MG63 (cell line): ENCODE measurements around the gene GINS2. TPM values are rescaled to one million over a fixed set of nuclear protein-coding genes. Genes with fewer than 3 reads are reported as not detected.

ENCODE experiments used
- DNase-seq: peaks from one replicate; pipeline ENCODE4 v3.0.0-alpha.2; 2020
- H3K27me3 ChIP-seq: fragments of 250-450 bp; sonication (Bioruptor Pico); 2 replicates; pipeline ENCODE4 v1.5.1; 2020; ENCODE audit warnings: mild to moderate bottlenecking, moderate library complexity
- H3K36me3 ChIP-seq: fragments of 250-450 bp; sonication (Bioruptor Pico); 2 replicates; pipeline ENCODE4 v1.5.1; 2020; ENCODE audit warnings: mild to moderate bottlenecking, moderate library complexity
- H3K4me3 ChIP-seq: fragments of 250-450 bp; sonication (Bioruptor Pico); 2 replicates; pipeline ENCODE4 v1.5.1; 2020; ENCODE audit warnings: mild to moderate bottlenecking, moderate library complexity
- H3K9me3 ChIP-seq: fragments of 250-450 bp; sonication (Bioruptor Pico); 2 replicates; pipeline ENCODE4 v1.5.1; 2020; ENCODE audit warnings: mild to moderate bottlenecking, moderate library complexity
- total RNA-seq: library from RNA; depleted of rRNA; stranded (reverse); fragments of >200 nt; shearing (Covaris generic); gene quantifications from 2 replicates; pipeline ENCODE4 v1.2.3, GENCODE V29; 2014; ENCODE audit warnings: low replicate concordance

Gene GINS2
- total RNA-seq, 1 experiment from 2014 or later, result 12.8 TPM

- Histone ChIP-seq H3K9me3 (no peaks in the 10 kb centered on the region), H3K4me3 (no peak overlapping the region), H3K27me3 (no peaks in the 10 kb centered on the region), H3K36me3 (peaks cover 22% of the 10 kb centered on the region)
- no peak for DNase-seq
Observed at GRCh38 chr16:85680352-85680944, 8.3 kb downstream of the GINS2 start.

DNA sequence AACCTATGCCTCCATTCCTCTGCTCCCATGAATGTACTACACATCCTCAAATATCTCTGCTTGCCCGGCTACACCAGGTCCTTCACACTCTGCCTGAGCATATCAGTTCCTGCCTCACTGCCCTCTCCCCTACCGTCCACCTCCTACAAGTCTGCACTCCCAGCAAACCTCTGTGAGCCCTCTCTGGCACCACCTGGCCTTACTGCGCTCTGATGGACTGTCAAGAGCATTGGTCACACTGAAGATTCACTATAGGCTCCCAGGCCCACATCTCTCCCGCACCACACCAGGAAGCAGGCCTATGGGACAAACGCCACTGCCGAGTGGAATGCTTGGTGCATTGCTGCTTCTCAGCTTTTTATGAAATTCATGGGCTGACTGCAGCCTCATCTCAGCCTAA is 8.9 kb downstream of the GINS2 start:
- Histone ChIP-seq H3K36me3 (peaks cover 25% of the 10 kb centered on the region), H3K27me3 (no peaks in the 10 kb centered on the region), H3K9me3 (no peaks in the 10 kb centered on the region), H3K4me3 (no peak overlapping the region)
- no peak for DNase-seq

- no peak for DNase-seq
- peaks cover 34% of the 10 kb centered on the region for H3K36me3 ChIP-seq
- H3K27me3 ChIP-seq, result no peaks in the 10 kb centered on the region
Observed at GRCh38 chr16:85678821-85679220, 9.9 kb downstream of the GINS2 start.

GRCh38 chr16:85678016-85678415 is 10.7 kb downstream of the GINS2 start:
- no peak for DNase-seq
- no peak overlapping the region for H3K4me3 ChIP-seq
- peaks cover 38% of the 10 kb centered on the region for H3K36me3 ChIP-seq
- no peaks in the 10 kb centered on the region for H3K27me3 ChIP-seq
- no peaks in the 10 kb centered on the region for H3K9me3 ChIP-seq

More at GRCh38 chr16:85678821-85679220, 9.9 kb downstream of the GINS2 start:
- H3K9me3 ChIP-seq, result no peaks in the 10 kb centered on the region
- H3K4me3 ChIP-seq, result no peak overlapping the region

DNA sequence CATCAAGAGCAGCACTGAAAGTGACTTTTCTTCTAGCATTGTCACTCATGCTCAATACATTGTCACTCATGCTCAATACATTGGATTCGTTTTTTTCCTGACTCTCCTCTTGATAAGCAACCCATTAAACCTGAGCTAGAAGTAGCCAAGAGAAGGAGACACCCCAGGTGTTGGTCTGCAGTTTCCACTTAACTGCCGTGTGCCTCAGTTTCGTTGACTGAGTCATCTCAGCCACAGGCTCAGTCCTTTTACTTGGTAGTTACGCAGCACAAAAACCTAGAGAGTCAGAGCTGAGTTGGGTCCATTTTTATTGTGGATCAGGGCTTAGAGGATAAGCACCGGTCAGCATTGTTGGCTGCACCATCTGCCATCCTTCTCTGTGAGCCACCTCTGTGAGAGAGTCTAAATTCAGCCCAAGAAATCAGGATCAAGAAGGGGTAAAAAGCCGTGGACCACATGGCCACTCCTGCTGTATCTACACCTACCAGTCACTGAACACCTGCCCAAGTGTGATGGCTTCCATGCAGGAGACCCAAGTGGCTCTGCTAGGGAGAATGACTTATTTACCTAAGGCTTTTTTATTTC is 11.3 kb downstream of the GINS2 start:
- Histone ChIP-seq H3K36me3 (peaks cover 43% of the 10 kb centered on the region), H3K9me3 (no peaks in the 10 kb centered on the region), H3K4me3 (no peak overlapping the region), H3K27me3 (no peaks in the 10 kb centered on the region)
- DNase-seq, result no peak

DNA sequence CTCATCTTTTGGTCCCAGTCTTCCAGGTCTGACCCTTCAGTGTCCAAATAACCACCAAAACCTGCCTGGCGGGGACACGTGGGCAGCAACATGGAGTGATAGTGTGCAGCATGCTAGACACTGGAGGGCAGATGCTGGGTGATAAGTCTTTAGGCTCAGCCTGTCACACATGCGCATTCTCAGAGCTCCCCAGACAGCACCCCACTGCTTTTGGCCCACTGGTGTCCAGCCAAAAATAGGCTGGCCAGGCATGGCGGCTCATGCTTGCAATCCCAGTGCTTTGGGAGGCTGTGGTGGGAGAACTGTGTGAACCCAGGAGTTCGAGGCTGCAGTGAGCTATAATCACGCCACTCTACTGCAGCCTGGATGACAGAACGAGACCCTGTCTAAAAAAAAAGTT is 12.3 kb downstream of the GINS2 start:
- no peak overlapping the region for H3K4me3 ChIP-seq
- H3K36me3 ChIP-seq, result peaks cover 53% of the 10 kb centered on the region
- no peaks in the 10 kb centered on the region for H3K27me3 ChIP-seq
- no peak for DNase-seq
- H3K9me3 ChIP-seq, result no peaks in the 10 kb centered on the region

GRCh38 chr16:85675251-85675874 is 13.4 kb downstream of the GINS2 start:
- Histone ChIP-seq H3K27me3 (no peaks in the 10 kb centered on the region), H3K9me3 (no peaks in the 10 kb centered on the region), H3K4me3 (no peak overlapping the region), H3K36me3 (peaks cover 52% of the 10 kb centered on the region)
- no peak for DNase-seq

- no peak for DNase-seq
- H3K9me3 ChIP-seq, result no peaks in the 10 kb centered on the region
- no peak overlapping the region for H3K4me3 ChIP-seq
- peaks cover 53% of the 10 kb centered on the region for H3K36me3 ChIP-seq
- H3K27me3 ChIP-seq, result no peaks in the 10 kb centered on the region
Observed at GRCh38 chr16:85674828-85675227, 13.9 kb downstream of the GINS2 start.

DNA sequence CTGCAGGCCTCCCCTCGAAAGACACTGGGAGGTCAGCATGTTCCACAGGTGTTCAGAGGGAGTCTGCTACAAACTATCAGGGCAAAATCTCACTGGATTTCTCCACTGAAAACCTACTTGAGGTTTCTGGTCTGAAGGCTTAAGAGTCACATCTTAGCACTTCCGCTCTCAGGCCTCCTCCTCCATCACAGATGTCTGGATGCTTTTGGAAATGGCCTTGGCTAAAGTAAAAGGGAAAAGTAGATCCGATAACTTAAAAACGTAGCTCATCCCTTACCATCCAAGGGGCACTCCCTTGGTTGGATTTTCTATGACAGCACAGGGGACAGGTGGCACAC is 14.4 kb downstream of the GINS2 start:
- Histone ChIP-seq H3K27me3 (no peaks in the 10 kb centered on the region), H3K4me3 (no peak overlapping the region), H3K9me3 (no peaks in the 10 kb centered on the region), H3K36me3 (peaks cover 54% of the 10 kb centered on the region)
- DNase-seq, result no peak

GRCh38 chr16:85673529-85674417 is 15.0 kb downstream of the GINS2 start:
- Histone ChIP-seq H3K9me3 (no peaks in the 10 kb centered on the region), H3K36me3 (peaks cover 60% of the 10 kb centered on the region), H3K27me3 (no peaks in the 10 kb centered on the region), H3K4me3 (no peak overlapping the region)
- DNase-seq, result peak; percentile 30

DNA sequence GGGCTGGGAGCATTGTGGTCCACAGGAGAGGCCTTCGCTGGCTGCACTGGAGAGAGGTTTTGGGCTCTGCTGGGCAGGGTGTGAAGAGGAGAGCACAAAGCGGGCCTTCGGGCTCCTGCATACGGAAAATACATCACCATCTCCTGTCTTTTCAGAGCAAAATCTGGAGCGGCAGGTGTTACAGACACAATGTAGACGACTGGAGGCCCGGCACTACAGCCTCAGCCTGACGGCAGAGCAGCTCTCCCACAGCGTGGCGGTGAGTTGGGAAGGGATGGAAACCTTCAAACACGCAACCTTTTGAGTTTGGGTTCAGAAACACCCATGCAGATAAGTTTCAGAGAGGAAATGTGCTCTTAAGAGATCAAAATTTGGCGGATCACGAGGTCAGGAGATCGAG is 17.9 kb downstream of the GINS2 start:
- H3K4me3 ChIP-seq, result no peak overlapping the region
- no peaks in the 10 kb centered on the region for H3K9me3 ChIP-seq
- peaks cover 56% of the 10 kb centered on the region for H3K36me3 ChIP-seq
- no peak for DNase-seq
- H3K27me3 ChIP-seq, result no peaks in the 10 kb centered on the region

DNA sequence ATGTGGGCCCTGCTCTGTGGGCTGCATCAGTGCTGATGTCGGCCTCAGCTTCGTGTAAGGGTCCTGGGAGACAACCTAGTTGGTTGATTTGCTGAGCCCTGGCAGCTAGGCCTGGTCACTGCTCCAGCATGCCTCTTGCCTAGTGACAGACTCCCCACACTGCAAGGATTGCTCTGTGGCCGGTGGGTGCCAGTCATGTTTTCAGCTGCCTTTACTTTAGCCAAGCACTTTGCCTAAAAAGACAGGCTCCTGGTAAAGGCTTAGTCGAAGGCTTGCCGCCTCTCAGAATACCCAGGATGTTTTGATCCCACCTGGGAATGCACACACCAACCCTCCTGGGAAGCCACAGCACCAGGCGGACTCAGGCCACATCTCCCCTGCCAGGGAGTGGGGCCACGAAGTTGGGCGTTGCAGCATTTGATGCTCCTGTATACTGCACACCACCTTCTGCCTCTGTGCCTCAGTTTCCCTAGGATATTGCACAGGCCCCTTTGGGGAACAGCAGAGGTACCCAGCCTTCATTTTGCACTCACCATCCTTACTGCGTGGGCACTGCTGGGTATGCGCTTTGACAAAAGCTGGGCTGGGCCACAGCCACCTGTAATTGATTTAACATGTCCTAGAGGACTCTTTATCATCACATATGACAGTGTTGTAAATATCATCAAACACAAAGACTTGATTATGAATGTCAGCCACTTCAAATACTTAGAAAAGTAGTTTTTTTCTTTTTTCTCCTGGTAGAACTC is 19.9 kb downstream of the GINS2 start:
- no peak for DNase-seq
- H3K4me3 ChIP-seq, result no peak overlapping the region
- peaks cover 46% of the 10 kb centered on the region for H3K36me3 ChIP-seq
- H3K9me3 ChIP-seq, result no peaks in the 10 kb centered on the region
- no peaks in the 10 kb centered on the region for H3K27me3 ChIP-seq

DNA sequence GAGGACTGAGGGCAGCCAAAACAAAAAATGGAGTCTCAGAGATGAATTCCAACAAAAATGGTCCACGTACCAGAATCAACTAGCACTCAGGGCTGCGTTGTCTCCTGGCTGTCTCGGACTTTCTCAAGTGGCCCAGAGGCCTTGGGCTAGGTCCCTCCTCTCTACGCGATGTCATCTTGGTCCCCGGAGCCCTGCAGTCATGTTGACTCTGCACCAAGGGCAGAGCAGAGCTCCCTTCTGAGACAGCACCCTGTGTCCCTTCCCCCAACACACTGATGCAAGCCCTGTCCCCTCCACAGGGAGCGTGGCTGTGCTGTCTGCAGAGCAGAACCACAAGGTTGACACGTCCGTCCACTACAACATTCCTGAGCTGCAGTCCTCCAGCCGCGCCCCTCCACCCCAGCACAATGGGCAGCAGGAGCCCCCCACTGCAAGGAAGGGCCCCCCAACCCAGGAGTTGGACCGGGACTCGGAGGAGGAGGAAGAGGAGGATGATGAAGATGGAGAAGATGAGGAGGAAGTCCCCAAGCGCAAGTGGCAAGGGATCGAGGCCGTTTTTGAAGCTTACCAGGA is 20.8 kb downstream of the GINS2 start:
- H3K27me3 ChIP-seq, result no peaks in the 10 kb centered on the region
- no peak overlapping the region for H3K4me3 ChIP-seq
- peaks cover 42% of the 10 kb centered on the region for H3K36me3 ChIP-seq
- DNase-seq, result no peak
- no peaks in the 10 kb centered on the region for H3K9me3 ChIP-seq

DNA sequence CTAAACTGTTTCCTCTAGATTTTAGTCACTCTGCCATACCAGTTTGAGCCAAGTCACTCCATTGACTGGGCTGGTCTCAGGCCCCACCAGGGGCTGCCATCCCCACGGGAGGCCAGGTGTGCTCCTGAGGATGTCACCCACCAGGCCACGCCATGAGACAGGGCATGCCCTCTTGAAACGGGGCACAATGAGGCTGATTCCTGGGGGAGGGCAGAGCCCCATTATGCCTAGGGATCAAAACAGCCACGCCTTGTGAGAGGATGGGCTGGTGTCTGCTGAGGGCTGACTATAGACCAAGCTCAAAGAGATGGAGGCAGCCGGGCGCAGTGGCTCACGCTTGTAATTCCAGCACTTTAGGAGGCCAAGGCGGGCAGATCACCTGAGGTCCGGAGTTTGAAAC is 21.5 kb downstream of the GINS2 start:
- DNase-seq, result no peak
- H3K27me3 ChIP-seq, result no peaks in the 10 kb centered on the region
- H3K36me3 ChIP-seq, result peaks cover 41% of the 10 kb centered on the region
- H3K9me3 ChIP-seq, result no peaks in the 10 kb centered on the region
- H3K4me3 ChIP-seq, result no peak overlapping the region

DNA sequence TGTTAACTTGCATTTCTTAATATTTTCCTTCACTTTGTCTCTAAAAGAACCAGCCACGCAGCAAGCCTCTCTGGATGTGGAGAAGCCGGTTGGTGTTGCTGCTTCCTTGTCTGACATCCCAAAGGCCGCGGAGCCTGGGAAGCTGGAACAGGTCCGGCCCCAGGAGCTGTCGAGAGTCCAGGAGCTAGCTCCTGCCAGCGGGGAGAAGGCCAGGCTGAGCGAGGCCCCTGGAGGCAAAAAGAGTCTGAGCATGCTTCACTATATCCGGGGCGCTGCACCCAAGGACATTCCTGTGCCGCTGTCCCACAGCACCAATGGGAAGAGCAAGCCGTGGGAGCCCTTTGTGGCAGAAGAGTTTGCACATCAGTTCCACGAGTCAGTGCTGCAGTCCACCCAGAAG is 22.8 kb downstream of the GINS2 start:
- Histone ChIP-seq H3K36me3 (peaks cover 34% of the 10 kb centered on the region), H3K4me3 (no peak overlapping the region)
- no peak for DNase-seq

GRCh38 chr16:85665373-85665740 is 23.4 kb downstream of the GINS2 start:
- Histone ChIP-seq H3K36me3 (peaks cover 28% of the 10 kb centered on the region), H3K27me3 (no peaks in the 10 kb centered on the region), H3K9me3 (no peaks in the 10 kb centered on the region), H3K4me3 (no peak overlapping the region)
- DNase-seq, result no peak

More for the DNA sequence above, 22.8 kb downstream of the GINS2 start:
- Histone ChIP-seq H3K9me3 (no peaks in the 10 kb centered on the region), H3K27me3 (no peaks in the 10 kb centered on the region)
